HS-27A (cell line): Measurements from ENCODE around the gene PPFIA1.

Experiments
- DNase-seq: peaks from one replicate; pipeline ENCODE4 v3.0.0-alpha.2; 2012; ENCODE audit warnings: low read depth, missing footprints

The PPFIA1 gene

DNA sequence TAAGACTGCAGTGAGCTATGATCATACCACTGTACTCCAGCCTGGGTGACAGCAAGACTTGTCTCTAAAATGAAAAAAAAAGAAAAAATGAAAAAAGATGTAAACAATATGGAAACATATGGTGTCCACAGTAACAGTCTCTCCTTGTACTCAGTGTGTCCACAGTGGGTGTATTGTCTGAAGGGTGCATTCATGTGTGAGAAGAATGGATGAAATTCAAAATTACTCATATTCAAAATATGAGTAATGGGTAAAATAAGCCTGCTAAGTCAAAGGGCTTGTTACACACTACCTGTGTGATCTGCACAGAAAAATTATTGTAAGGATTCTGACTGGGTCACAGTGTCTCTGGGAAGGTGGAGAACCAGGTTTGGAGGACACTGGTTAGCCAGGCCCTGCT is 26.9 kb downstream of the PPFIA1 start:
- no peak for DNase-seq

DNA sequence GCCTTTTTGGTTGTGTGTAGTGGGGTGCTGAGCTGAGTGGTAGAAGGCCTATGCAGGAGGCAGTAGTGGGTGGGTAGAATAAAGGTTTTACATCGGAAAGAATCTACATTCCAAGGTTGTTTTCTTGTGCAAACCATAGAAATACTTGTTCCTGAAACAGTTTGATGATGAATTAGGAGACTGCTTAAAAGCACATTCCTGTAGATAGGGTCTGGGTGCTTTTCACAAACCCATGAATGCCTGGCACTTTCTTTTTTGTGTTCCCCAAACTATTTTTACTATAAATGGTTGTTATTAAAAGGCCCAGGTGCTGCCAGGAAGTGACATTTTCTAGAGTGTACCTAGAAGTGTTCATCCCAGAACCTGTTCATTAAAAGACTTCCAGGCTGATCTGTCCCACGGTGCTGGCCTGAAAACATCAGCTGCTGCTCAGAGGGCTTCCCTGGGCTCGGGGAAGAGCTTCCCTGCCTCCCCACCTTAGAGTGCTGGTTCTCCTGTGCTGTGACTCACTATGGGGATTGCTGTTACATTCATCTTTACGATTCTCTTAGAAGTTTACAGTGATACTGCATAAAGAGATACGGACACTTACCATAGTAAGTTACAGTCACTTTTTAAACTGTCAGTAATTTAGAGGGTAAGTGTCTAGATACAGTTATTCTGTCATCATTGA is 27.9 kb downstream of the PPFIA1 start:
- DNase-seq: no peak

GRCh38 chr11:70299636-70300035 is 29.1 kb downstream of the PPFIA1 start:
- no peak for DNase-seq

DNA sequence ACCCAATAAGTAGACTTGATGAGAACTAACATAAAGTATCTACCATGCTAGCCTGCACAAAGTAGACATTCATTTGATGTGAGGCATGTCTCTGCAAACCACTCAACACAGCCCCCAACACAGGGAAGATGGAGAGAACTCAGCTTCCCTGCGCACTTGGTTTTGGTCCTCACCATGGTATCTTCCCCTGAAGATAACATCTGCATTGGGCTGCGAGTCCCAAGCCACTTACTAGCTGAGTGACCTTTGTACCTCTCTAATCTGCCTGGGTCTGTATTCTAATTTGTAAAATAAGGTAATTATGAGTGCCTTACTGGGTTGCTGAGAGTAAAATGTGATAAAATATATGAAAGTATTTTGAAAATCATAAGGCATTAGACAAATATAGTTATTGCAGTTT is 30.7 kb downstream of the PPFIA1 start:
- DNase-seq: no peak

- no peak for DNase-seq
Measured at GRCh38 chr11:70301721-70302418, 31.4 kb downstream of the PPFIA1 start.

DNA sequence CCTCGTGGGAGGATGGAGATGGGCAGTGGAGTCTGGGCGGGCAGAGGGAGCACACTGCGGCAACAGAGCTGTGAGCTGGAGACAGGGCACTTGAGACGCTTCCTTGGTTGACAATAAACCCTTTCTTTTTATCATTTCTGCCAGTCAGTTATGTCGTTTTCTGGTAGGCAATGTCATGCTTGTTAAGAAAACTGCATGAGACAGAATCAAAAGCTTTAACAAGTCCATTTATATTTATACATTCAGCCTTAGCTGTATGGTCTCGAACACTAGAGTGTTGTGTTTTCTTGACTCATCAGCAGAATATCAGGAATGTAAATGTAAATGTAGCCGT is 31.9 kb downstream of the PPFIA1 start:
- no peak for DNase-seq

DNA sequence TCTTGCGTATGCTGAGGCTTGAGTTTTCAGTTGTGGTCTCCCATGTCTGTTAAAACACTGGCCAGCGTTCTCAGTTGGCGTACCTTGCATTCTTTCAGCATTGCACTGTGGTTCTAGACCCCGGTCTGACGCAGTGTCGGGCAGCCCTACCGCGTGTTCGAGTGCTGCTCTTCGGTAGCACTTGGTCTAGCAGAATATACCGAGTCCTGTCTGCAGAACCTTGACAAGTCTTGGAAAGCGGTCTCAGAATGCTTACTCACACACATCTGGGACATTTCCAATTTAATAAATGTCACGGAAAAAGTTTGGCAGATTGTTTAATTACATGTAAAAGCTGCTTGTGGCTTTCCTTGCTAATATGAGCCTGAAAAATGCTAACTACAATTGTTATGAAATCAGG is 32.6 kb downstream of the PPFIA1 start:
- no peak for DNase-seq

GRCh38 chr11:70304208-70304603 is 33.7 kb downstream of the PPFIA1 start:
- no peak for DNase-seq

GRCh38 chr11:70305501-70305900 is 35.0 kb downstream of the PPFIA1 start:
- DNase-seq: no peak

- no peak for DNase-seq
Measured at GRCh38 chr11:70306586-70307033, 36.1 kb downstream of the PPFIA1 start.

DNA sequence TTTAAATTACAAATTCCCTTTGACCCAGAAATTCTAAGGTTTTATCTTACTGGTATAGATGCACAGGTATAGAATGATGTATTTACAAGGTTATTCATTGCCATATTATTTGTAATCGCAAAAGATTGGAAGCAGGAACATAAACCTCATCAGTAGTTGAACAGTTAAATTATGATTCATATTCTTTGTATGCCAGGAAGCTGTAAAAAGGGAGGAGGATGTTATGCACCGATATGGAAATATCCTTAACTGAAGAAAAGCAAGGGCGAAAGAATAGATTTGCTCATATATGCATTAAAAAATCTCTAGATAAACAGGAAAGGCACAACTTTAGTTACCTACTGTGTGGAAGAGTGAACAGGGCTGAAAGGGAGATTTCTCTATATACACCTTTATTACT is 36.7 kb downstream of the PPFIA1 start:
- DNase-seq: no peak

DNA sequence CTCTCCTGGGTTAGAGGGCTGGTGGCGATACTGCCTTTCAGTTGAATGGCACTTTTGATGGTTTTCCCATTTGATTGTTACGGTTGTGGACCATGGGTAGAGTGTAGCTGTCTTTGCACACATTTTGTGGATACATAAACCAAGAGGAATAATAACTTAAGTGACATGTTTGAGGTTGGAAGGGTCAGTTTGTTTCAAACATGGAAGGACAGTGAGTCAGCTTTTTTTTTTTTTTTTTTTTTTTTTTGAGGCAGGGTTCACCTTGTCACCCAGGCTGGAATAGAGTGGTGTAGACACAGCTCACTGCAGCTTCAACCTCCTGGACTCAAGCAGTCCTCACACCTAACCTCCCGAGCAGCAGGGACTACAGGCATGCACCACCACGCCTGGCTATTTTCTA is 41.1 kb downstream of the PPFIA1 start:
- no peak for DNase-seq

DNA sequence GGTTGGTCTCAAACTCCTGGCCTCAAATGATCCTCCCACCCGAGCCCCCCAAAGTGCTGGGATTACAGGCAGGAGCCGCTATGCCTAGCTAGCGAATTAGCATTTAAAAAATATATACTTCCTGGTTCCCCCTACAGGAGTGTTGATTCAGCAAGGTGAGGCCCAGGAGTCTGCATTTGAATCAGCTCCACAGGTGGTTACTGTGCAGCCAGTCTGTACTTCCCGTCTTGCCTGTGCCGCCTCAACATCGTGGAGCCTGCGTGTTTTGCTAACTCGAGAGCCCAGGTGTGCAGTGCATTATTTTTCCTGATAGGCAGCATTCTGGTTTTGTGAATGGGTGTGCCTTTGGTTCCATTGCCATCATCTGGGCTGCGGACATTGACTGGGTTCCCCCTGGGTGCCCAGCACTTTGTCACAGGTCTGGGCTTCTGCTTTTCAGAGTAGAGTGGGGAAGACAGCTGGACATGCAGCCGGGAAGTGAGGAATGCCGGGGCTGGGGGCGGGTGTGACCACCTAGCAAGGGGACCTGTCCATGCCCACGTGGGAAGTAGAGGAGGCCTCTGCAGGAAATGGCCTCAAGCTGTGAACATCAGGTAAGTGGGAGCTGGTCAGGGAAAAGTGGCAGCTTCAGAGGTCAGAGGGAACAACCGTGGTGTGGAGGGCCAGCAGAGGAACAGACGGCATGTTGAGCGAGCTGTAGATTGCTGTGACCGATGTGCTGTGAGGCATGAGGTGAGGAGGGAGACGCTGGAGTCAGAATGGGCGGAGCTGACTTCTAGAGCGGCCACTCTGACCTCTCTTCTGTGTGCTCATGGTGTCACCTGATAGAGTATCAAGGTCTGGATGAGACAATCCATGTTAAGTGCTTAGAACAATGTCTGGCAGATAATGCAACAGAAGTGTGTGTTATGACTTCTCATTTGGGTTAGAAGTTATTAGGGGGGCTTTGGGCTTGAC is 42.2 kb downstream of the PPFIA1 start:
- DNase-seq: no peak

DNA sequence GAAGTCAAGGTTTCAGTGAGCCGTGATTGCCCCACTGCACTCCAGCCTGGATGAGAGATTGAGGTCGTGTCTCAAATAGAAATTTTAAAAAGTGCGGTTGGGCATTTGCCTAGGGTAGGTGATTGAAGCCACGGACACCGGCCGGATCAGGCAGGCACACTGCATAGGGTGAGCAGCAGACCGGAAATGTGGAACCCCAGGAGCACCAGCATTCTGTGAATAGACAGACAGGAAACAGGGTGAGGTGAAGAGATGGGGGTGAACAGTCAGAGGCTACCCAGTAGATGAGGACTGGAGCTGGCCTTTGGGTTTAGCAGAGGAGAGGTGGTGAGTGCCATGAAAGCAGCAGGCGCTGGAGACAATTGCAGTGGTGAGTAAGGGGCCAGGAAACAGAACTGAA is 43.5 kb downstream of the PPFIA1 start:
- no peak for DNase-seq

DNA sequence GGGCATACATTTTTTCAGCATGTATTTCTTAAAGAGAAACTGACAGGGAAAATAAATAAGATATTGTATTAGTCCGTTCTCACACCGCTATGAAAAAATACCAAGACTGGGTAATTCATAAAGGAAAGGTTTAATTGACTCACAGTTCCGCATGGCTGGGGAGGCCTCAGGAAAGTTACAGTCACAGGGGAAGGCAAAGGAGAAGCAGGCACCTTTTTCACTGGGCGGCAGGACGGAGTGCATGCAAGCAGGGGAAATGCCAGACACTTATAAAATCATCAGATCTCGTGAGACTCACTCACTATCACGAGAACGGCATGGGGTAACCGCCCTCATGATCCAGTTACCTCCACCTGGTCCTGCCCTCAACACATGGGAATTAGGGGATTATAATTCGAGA is 44.2 kb downstream of the PPFIA1 start:
- DNase-seq: no peak

- no peak for DNase-seq
Measured at GRCh38 chr11:70315716-70316115, 45.2 kb downstream of the PPFIA1 start.

DNA sequence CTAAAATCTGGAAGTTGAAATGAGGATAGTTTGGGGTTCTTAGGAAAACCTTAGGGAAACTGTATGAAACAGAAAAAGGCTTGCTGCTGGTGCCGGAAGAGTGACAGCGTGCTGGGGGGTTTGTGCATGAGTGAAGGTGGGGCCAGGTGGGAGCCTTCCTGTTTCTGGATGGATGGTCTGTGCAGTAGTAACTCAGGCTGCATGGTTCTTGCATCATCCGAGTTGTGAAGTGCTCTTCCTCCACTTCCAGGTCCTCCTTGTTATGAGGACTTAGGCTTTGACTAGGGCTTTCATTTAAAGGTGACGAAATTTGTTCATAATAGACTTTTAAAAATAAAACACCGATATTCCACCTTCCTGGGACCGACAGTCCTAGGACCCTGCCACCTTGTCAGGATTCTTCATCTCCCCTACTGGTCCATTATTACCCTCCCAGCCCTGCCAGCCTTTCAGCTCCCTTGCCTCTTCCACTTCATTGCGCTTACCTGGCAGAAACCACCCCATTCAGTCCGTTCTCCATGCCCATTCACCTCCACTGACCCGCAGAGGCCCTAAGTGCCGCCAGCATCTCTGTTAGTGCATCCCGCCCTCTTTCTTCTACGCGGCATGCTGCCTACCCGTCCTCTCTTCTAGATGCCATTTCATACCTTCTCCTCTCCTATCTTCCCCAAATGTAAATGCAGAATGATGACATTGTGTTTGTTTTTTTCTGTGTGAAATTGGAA is 47.3 kb downstream of the PPFIA1 start:
- DNase-seq: no peak

GRCh38 chr11:70319396-70320076 is 49.0 kb downstream of the PPFIA1 start:
- DNase-seq: no peak

DNA sequence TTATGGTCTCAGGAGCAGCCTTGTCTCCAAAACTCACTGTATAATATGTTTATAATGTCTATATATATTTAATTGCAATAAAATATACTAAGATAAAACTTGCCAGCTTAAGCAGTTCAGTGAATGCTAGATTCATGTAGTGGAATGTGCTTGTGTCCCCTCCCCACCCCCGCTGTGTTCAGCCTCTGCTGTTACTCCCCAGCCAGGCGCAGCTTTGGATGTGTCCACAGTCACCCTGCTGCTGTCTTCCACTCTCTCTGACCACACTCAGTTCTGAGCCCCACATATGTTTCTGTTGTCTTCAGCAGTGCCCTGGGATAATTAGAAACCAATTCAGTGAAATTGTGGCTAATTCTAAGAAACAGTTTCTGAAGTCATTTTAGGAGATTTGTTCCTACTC is 52.2 kb downstream of the PPFIA1 start:
- DNase-seq: no peak

GRCh38 chr11:70323806-70324205 is 53.3 kb downstream of the PPFIA1 start:
- DNase-seq: no peak

GRCh38 chr11:70324376-70325115 is 54.1 kb downstream of the PPFIA1 start:
- DNase-seq: no peak
